Measurements from ENCODE around the gene PTGIS.

Gene PTGIS

DNA sequence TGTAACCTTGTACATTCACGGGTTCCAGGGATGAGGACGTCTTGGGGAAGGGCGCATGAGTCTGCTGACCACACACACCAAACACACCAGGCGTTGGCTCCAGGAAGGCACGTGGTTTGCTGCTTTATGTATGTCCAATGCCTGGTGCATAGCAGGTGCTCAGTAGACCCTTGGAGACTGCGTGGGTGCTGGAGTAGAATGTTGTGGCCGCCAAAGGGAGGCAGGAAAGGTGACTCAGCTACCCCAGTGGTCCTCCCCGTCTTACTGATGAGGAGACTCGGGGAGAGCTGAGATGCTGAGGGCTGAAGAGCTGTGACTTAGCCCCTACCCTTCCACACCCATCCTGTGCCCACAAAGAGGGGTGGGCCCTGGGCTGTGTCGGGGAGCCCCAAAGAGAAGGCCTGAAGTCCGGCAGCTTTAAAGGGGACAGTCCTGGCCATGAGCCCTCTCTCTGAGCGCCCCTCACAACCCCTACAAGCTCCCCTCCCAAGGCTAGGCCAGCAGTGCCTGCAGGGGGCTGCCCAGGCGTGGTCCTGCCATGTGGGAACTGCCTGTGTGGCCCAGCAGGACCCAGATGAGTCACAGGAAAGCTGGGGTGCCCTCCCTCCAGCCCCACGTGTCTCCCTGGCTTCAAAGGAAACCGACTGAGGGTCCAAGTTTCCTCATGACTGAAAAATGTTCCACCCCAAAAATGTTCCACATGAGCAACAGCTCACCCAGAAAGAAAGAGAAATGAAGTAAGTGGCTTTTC is 28.0 kb upstream of the PTGIS start:
- DNase-seq (ENCODE audit: low spot score), result no peak

DNA sequence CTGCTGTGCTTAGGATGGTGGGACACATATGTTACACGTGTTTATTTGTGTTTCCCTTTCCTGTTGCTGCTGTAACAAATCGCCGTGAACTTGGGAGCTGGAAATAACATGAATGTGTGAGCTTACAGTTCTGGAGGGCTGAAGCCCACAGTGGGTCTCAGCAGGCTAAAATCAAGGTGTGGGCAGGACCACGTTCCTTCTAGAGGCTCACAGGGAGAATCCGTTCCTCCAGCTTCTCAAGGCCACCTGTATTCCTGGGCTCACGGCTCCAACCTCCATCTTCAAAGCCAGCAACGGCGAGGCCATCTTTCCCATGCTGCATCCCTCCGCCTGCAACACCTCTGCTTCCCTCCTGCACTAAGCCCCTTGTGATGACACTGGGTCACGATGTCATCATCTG is 27.4 kb upstream of the PTGIS start:
- DNase-seq (ENCODE audit: low spot score), result no peak

DNA sequence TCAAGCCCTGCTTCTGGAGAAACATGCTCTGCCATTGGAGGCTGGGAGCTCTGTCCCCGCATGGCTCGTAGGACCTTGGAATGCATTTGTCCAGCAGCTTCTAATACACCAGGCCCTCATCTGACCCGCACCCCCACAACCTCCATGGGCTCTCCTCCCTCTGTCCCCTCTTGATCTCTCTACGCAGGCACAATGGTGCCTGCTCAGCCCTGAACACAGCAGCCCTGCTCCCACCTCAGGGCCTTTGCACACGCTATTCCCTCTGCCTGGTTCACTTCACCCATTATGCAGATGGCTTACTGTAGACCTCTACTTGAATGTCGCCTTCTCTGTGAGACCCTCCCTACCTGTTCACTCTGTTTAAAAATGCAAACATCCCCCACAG is 27.0 kb upstream of the PTGIS start:
- no peak for DNase-seq (ENCODE audit: low spot score)

DNA sequence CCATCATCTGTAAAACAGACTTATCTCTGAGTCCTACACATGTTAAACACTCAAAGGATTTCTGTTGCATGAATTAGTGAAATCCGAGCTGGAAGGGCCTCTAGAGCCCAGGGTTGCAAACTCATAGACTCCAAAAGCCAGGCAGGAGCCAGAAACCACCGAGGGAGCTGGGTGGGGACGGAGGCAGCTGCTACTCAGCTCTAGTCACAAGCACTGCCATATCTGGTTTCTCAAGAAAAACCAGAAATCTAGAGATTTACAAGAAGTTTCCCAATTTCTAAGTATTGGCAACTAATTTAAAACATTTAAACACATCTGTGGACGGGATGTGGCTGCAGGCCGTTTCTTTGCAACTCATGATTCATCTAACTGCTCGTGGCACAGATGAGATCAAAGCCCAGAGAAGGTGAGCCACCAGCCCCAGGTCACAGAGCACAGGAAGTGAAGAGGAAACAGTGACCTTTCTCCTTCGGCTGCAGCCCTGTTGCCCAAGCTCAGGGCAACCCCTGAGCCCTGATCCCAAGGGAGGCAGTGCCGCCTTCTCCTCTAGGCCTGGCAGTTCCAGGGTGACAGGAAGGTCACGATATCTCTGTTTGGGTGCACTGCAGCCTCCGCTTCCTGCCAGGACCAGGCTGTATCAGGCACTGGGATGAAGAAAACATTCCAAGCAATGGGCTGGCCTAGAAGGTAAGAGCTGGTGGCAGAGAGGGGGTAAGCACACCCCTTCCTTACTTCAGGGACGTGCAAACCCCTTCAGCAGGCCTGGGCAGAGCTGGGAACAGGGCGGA is 26.4 kb upstream of the PTGIS start:
- no peak for DNase-seq (ENCODE audit: low spot score)

DNA sequence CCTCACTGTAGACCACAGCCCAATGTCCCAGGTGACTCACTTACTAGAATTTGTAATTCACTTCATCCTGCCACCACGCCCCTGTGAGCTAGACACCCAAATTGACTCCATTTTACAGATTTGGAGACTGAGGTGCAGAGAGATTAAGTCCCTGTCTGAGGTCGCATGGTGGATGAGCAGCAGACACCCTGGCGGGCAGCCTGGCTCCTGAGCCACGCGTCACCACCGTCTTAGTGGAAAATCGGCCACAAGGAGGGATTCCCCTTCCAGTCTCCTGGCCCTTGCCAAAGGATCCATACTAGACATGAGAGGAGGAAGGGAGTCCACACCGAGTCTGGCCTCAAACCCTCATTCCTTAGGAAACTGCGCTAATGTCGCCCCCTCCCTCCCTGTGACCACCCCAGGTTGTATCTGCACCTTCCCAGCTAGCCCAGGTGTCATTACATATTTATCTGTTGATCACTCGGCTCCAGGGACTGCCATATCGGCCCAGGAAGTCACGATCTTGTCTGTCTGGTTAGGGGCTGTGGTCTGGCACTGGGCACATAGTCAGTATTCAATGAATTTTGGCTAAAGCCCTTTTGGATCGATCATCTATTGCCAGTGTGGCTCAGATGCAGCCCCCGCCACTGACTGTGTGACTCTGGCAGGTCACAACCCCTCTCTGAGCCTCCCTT is 25.7 kb upstream of the PTGIS start:
- no peak for DNase-seq (ENCODE audit: low spot score)

DNA sequence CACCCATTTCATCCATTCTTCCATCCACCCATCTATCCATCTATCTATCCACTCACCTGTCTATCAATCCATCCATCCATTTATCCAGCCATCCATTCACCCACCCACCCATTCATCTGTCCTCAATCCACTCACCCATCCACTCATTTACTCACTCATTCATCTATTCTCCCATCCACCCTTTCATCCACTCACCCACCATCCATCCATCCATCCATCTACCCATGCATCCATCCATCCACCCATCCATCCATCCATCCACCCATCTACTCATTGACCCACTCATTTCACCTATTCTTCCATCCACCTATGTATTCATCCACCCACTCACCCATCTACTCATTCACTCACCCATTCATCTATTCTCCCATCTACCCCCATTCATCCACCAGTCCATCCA is 24.2 kb upstream of the PTGIS start:
- DNase-seq (ENCODE audit: low spot score), result no peak

DNA sequence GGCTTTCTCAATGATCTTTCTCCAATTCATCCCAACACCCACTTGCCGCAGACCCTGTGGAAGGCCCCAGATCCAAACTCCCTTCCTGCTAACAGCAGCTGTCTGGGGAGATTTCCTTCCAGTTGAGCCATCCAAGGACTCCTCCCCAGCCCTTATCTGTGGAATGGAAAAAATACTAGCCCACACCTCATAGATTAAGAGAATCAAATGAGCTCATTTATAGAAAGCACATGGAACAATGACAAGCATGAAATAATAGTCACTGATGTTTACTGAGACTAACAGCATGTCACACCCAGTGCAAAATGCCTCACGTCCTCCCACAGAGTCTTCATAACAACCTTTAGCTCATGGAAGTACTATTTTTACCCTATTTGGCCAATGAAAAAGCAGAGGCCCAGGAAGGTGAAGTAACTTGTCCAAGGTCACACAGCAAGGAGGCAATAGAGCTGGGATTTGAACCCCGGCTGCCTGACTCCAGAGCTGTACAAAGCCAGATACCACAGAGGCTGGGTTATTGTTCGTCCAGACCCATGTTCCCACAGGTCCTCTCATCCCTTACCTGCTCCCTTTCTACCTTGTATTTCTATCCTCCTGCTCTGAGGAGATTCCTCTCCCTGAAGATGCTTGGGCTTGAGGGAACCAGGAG is 23.4 kb upstream of the PTGIS start:
- DNase-seq (ENCODE audit: low spot score), result no peak

DNA sequence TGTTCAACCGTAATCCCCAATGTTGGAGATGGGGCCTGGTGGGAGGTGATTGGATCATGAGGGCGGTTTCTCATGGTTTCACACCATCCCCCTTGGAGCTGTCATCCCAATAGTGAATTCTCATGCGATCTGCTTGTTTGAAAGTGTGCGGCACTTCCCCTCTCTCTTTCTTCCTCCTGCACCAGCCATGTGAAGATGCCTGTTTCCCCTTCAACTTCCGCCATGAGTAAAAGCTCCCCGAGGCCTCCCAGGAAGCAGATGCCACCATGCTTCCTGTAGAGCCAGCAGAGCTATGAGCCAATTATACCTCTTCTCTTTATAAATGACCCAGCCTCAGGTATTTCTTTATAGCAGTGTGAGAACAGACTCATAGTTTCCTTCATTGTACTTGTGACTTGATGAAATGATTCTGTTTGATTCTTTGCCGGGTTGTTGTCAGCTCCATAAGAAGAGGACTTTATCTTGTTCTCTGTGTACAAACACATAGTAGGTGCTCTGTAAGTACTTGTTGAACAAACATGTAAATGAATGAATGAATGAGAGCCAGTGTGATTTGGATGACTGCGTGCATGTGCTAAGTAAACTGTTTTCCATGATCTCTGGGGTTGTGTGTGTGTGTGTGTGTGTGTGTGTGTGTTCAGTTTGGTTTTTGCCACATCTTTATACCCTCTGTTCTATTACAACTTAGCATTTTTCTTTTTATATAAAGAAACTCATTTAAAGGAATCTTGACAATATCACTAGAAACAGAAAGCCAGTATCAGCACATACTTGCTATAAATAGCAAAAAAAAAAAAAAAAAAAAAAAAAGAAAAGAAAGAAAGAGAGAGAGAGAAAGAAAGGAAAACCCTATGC is 22.5 kb upstream of the PTGIS start:
- DNase-seq (ENCODE audit: low spot score), result no peak

DNA sequence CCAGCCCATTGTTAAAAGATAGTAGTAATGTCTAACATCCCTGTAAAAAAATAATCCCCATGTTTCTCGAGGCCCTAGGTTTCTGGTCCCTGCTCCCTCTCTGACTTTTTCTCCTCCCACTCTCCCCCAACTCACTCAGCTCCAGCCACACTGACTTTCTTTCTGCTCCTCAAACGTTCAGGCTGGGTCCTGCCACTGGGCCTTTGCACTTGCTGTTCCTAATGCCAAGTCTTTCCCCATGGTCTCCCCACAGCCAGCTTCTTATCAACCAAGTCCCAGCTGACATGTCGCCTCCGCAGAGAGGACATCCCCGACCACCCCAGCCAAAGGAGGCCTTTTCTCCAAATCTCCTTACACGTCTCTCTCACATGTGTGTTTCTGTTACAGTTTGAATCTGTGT is 21.8 kb upstream of the PTGIS start:
- DNase-seq (ENCODE audit: low spot score), result no peak

DNA sequence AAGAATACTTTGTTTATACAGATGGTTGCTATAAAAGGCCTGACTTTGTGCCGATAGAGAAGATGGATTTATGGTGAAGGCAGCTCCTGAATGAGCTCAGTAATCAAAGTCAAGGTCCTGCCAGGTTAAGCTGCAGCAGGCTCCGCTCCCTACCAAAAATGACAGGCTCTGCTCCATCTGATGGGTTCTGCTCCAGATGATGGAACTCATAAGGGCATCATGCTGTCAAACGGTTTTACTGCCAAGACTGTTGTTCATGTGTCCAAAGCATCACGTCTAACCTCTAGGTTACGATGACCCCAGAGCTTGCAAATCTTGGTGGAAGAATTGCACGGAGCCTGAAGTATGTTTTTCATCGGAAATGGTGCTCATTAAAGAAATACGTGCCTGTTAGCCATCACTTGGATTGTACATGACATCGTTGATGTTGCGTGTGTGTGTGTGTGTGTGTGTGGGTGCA is 19.2 kb upstream of the PTGIS start:
- DNase-seq (ENCODE audit: low spot score), result no peak

DNA sequence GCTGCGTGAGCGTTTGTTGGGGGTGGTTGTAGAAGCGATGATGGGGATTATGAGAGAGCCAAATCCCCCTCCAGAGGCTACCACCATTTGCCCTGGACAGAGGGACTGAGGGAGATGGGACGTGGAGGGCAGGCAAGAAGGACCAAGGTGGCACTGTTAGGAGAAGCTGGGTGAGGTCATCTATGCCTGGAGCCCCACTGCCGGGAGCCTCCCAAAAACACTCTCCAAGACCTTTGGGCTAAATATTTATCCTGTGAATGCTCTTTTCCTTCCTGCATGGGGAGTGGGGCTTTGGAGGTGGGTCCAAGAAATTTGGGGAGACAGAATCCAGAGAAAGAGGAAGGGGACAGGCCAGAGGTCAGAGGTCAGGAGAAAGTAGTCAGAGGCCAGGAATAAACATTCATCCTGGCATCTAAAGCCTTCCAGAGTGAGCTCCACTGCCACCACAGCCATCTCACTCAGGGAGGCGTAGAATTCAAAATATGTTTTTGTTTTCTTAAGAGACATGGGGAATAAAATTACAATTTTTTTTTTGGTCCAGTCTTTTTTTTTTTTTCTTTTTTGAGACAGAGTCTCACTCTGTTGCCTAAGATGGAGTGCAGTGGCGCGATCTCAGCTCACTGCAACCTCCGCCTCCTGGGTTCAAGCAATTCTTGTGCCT is 17.8 kb upstream of the PTGIS start:
- DNase-seq (ENCODE audit: low spot score), result no peak

DNA sequence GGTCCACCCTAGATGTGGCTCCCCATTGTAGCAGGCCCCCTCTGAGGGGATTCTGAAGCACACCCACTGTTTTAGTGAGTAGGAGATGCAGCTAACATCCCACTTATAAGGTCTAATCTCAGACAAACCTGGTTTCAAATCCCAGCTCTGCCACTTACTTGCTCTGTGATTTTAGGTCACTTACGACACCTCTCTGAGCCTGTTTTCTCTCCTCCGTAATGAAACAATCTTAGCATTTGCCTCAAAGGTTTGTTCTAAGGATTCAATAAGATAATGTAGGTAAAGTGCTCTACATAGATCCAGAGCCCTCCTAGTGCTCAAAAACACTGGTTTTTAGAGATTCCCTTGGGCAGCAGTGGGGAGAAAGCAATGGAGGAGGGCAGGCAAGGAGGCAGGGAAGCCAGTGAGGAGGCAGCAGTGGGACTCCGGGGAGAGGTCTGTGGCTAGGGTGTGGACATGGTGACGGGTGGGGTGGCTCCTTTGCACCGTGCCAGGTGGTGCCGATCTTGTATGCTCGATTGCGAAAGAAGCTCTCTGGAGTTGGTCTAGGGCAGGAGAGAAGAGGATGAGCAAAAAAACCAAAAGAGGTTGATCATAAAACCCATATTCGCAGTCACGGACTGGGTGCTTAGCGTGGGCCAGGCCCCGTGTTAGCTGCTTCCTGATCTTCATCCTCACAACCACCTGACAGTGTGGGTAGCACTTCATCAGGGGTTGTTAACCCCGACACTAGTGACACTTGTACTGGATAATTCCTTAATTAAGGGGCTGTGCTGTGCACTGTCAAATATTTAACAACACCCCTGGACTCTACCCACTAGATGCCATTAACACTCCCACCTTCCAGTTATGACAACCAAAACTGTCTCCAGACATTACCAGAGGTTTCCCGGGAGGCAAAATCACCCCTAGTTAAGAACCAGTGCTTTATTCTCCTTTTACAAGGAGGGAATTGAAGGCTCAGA is 16.8 kb upstream of the PTGIS start:
- DNase-seq (ENCODE audit: low spot score), result no peak

DNA sequence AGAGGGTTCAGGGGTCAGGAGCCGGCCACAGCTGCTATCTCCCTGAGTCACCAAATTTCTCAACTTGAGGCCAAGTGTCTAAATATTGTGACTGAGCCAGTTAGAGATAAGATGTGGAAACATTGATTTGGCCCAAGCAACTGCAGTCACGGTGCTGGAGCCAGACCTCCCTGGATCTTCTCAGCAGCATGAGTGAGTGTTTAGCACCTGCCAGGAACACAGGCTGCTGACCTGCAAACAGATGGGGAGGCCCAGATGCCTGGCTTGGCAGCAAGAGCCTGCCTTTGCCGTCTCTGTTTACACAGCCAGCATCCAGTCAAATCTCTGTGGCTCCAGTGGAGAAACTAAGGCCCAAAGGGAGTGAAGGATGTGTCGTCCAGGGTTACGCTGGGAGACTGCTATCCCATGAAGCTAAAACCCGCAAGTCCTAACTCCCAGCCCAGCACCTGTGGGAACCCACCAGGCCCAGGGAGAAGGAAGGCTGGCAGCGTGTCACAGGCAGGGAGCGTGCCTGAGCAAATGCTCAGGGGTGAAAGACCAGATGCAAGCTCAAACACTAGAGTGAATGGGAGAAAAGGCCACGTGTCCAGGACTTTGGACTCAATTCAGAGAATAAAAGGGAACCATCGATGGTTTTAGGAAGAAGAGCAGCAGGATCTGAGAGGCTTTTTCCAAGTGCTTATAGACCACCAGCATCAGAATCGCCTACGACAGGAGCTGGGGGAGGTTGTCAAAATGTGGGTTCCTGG is 15.9 kb upstream of the PTGIS start:
- no peak for DNase-seq (ENCODE audit: low spot score)

DNA sequence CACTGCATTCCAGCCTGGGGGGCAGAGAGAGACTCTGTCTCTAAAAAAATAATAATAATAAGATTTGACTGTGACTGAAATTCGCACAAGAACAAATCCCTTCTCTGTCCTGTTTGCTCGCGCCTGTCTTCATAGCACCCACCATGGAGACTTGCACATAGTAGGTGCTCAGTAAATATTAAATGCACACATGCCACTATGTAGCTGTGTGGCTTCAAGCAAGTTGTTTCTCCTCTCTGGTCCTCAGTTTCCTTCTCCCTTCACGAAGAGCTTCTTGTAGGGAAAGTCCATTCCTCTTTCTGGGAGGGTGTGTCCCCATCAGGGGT is 15.4 kb upstream of the PTGIS start:
- no peak for DNase-seq (ENCODE audit: low spot score)

DNA sequence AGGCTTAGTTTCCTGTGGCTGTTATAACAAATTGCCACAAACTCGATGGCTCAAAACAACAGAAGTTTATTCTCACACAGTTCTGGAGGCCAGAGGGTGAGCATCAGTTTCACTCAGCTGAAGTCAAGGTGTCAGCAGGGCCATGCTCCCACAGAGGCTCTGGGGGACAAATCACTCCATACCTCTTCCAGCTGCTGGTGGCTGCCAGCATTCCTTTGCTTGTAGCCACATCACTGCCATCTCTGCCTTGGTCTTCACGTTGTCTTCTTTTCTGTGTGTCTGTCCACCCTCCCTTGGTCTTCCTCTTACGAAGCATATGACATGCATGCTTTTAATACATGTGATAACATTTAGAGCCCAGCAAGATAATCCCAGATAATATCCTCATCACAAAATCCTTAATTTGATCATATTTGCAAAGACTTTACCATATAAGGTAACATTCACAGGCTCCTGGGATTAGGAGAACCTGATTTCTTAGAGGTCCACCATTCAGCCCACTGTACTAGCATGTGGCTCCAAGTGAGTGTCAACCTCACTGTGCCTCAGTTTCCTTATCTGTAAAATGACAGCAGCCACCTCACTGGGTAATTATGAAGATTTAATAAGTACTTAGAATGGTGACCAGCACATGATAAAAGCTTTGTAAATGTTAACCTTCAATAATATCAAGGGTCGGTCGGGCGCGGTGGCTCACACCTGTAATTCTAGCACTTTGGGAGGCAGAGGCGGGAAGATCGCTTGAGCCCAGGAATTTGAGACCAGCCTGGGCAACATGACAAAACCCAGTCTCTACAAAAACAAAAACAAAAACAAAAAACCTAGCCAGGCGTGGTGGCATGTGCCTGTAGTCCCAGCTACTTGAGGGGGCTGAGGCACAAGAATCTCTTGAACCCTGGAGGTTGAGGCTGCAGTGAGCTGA is 14.7 kb upstream of the PTGIS start:
- no peak for DNase-seq (ENCODE audit: low spot score)

DNA sequence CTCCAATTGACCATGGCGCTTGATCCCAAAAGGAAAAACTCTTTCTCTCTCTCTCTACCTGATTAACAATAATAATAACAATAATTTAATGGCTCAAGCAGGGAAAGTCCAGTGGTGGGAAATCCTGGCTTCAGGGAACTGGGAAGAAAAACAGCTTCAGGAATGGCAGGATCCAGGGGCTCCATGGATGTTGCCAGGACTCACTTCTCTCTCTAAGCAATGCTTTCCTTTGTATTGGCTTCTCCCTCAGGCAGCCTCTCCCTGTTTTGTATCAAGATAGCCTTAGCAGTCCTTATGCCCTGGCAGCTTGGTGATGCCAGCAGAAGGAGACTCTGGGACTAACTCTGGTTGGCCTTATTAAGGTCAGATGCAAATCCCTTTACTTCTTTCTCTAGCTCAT is 13.5 kb upstream of the PTGIS start:
- no peak for DNase-seq (ENCODE audit: low spot score)

DNA sequence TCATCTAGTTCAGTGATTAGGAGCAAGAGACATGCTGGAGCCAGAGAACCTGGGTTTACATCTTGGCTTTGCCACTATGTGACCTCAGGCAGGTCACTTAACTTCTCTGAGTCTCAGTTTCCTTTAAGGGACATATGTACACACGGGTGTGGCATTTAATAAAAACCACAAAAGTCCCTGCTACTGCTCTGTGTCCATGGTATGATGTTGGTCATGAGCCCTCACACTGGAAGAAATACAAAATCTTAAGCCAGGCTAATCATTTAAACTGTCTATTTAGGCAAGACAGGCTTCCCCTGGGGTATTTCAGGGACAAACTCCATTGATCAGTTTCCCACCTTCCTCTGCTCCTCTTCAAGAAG is 12.9 kb upstream of the PTGIS start:
- DNase-seq (ENCODE audit: low spot score), result no peak
